ENCODE results near the gene FBXO42.
"Not testable (repeated sequence)": the region's sequence is repeated elsewhere in the genome, so short reads cannot be mapped to it uniquely, and the experiment has no call there.

DNA sequence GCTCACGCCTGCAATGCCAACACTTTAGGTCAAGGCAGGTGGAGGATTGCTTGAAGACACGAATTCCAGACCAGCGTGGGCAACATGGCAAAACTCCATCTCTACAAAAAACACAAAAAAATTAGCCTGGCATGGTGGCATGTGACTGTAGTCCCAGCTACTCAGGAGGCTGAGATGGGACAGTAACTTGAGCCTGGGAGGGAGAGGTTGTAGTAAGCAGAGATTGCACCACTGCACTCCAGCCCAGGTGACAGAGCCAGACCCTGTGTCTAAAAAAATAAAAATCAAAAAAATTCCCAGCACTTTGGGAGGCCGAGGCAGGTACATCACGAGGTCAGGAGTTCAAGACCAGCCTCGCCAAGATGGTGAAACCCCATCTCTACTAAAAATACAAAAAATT is 9.0 kb downstream of the FBXO42 start:
- TF ChIP-seq, protein P1, sequence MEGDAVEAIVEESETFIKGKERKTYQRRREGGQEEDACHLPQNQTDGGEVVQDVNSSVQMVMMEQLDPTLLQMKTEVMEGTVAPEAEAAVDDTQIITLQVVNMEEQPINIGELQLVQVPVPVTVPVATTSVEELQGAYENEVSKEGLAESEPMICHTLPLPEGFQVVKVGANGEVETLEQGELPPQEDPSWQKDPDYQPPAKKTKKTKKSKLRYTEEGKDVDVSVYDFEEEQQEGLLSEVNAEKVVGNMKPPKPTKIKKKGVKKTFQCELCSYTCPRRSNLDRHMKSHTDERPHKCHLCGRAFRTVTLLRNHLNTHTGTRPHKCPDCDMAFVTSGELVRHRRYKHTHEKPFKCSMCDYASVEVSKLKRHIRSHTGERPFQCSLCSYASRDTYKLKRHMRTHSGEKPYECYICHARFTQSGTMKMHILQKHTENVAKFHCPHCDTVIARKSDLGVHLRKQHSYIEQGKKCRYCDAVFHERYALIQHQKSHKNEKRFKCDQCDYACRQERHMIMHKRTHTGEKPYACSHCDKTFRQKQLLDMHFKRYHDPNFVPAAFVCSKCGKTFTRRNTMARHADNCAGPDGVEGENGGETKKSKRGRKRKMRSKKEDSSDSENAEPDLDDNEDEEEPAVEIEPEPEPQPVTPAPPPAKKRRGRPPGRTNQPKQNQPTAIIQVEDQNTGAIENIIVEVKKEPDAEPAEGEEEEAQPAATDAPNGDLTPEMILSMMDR (IDR thresholded peaks at IDR 0.05), result not testable (repeated sequence)
- TF ChIP-seq EZH2, EZH2phosphoT487 (IDR thresholded peaks at IDR 0.05): not testable (repeated sequence)
